ENCODE results near the gene CAPN14. TPM values are rescaled to one million over a fixed set of nuclear protein-coding genes. Genes with fewer than 3 reads are reported as not detected.

CAPN14 gene
- total RNA-seq, 1 experiment from 2014 or later = 0.05 TPM

GRCh38 chr2:31191931-31192330 lies 25.4 kb downstream of the CAPN14 start:
- POLR2A ChIA-PET = no interaction called here
- H3K36me3 ChIP-seq (ENCODE audit: control insufficient read depth, insufficient read depth, low read length) = no peaks in the 10 kb centered on the region
- H3K9me3 ChIP-seq (ENCODE audit: control insufficient read depth, insufficient read depth, low read depth, low read length) = no peaks in the 10 kb centered on the region
- intact Hi-C loops (cut with micrococcal nuclease; ENCODE audit: unreplicated experiment) = loop anchor here (10.0 kb wide), 1 partner anchor 113 kb away; no protein-coding TSS in a partner anchor
- TF ChIP-seq POLR2AphosphoS5 (IDR thresholded peaks at IDR 0.05; ENCODE audit: low read depth, low read length) (no peak), SIN3A (IDR thresholded peaks at IDR 0.05; ENCODE audit: borderline replicate concordance, insufficient read depth, low read depth, low read length) (no peak), TCF7L2 (IDR thresholded peaks at IDR 0.05; ENCODE audit: low read depth, low read length) (no peak), CTCF (IDR thresholded peaks at IDR 0.05) (no peak), REST (IDR thresholded peaks at IDR 0.05; ENCODE audit: insufficient read depth in 1 of 2, low read depth in 2 of 2, low read length in 1 of 2) (no peak)
- H3K4me1 ChIP-seq (ENCODE audit: control insufficient read depth, insufficient read depth, low read length) = no peaks in the 10 kb centered on the region
- H3K27ac ChIP-seq (ENCODE audit: low read length) = no peak overlapping the region
- CTCF ChIA-PET = interaction anchor here (0.7 kb wide), 1 partner anchor 898 kb away, joined by 4 read pairs; no protein-coding TSS in a partner anchor
- in situ Hi-C loops (cut with HindIII; ENCODE audit: low pct_unique_long_range_greater_than_20kb, low sequenced_read_pairs) = no loop called here
- no peak for DNase-seq (ENCODE audit: low read depth, low spot score)
- peaks cover 4% of the 10 kb centered on the region; the same call in 1 of the 2 replicates for H3K27me3 ChIP-seq (ENCODE audit: control insufficient read depth, insufficient read depth, low read length)
- no peak for ATAC-seq
- BruUV-seq (replicated peaks) = no TSS peak
- H3K4me3 ChIP-seq (ENCODE audit: low read depth in 2 of 2, low read length in 2 of 2) = no peak overlapping the region

GRCh38 chr2:31190188-31190587 lies 27.1 kb downstream of the CAPN14 start:
- H3K27me3 ChIP-seq (ENCODE audit: control insufficient read depth, insufficient read depth, low read length) = peaks cover 7% of the 10 kb centered on the region
- no peak for DNase-seq (ENCODE audit: low read depth, low spot score)
- in situ Hi-C loops (cut with HindIII; ENCODE audit: low pct_unique_long_range_greater_than_20kb, low sequenced_read_pairs) (no loop called here), intact Hi-C loops (cut with micrococcal nuclease; ENCODE audit: unreplicated experiment) (loop anchor here (10.0 kb wide), 1 partner anchor 115 kb away; no protein-coding TSS in a partner anchor)
- H3K4me3 ChIP-seq (ENCODE audit: low read depth in 2 of 2, low read length in 2 of 2) = no peak overlapping the region
- H3K27ac ChIP-seq (ENCODE audit: low read length) = no peak overlapping the region
- BruUV-seq (replicated peaks) = no TSS peak
- H3K4me1 ChIP-seq (ENCODE audit: control insufficient read depth, insufficient read depth, low read length) = no peaks in the 10 kb centered on the region
- ATAC-seq = no peak
- H3K9me3 ChIP-seq (ENCODE audit: control insufficient read depth, insufficient read depth, low read depth, low read length) = no peaks in the 10 kb centered on the region
- H3K36me3 ChIP-seq (ENCODE audit: control insufficient read depth, insufficient read depth, low read length) = no peaks in the 10 kb centered on the region
- POLR2A ChIA-PET = interaction anchor here (1.0 kb wide), 1 partner anchor 10 kb away, joined by 3 read pairs; no protein-coding TSS in a partner anchor
- TF ChIP-seq REST (IDR thresholded peaks at IDR 0.05; ENCODE audit: insufficient read depth in 1 of 2, low read depth in 2 of 2, low read length in 1 of 2) = no peak
- TF ChIP-seq TCF7L2 (IDR thresholded peaks at IDR 0.05; ENCODE audit: low read depth, low read length) = no peak
- no peak for TF ChIP-seq POLR2AphosphoS5 (IDR thresholded peaks at IDR 0.05; ENCODE audit: low read depth, low read length)
- no peak for TF ChIP-seq SIN3A (IDR thresholded peaks at IDR 0.05; ENCODE audit: borderline replicate concordance, insufficient read depth, low read depth, low read length)
- TF ChIP-seq CTCF (IDR thresholded peaks at IDR 0.05) = no peak
- CTCF ChIA-PET = interaction anchor here (0.6 kb wide), 1 partner anchor 810 kb away, joined by 3 read pairs; no protein-coding TSS in a partner anchor

Measured in Panc1 (cell line).